Coronary artery (tissue), 2 donors: ENCODE measurements around the gene SMARCD2.
"Not testable (repeated sequence)": the region's sequence is repeated elsewhere in the genome, so short reads cannot be mapped to it uniquely, and the experiment has no call there.

Source experiments
- DNase-seq: peaks from one replicate; pipeline ENCODE4 v3.0.0-alpha.2; 2017; ENCODE audit warnings: low spot score
- H3K27ac ChIP-seq, 2 donors: fragments of 200-600 bp; sonication (generic); one replicate each; pipeline ENCODE4 v1.5.1; 2016 to 2019
- H3K4me3 ChIP-seq: fragments of 200-600 bp; sonication (generic); 2 replicates; pipeline ENCODE4 v1.5.1; 2016; ENCODE audit warnings: mild to moderate bottlenecking, moderate library complexity
- TF ChIP-seq, protein P1 (sequence below): fragments of 200-600 bp; sonication (generic); IDR thresholded peaks from one replicate; pipeline ENCODE4 v1.5.1; 2019; ENCODE audit warnings: antibody characterized with exemption

The SMARCD2 gene

DNA sequence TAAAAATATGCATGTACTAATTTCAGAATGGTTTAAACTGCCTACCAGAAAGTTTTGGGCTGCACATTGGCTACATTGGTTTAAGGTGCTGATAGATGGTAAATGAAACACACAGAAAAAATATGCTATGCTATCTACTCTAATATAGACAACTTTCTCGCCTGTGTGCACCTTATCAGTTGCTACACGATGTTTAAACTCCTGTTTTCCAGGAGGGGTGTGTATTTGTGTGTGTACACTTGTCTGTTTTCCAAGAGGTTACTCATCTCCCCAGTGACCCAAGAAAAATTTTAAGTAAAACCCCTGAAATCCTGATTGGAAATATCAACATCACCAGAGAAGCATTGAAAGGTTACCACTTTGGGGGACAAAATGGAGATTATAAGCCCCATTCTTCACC is 36.9 kb downstream of the SMARCD2 start:
- TF ChIP-seq, protein P1, sequence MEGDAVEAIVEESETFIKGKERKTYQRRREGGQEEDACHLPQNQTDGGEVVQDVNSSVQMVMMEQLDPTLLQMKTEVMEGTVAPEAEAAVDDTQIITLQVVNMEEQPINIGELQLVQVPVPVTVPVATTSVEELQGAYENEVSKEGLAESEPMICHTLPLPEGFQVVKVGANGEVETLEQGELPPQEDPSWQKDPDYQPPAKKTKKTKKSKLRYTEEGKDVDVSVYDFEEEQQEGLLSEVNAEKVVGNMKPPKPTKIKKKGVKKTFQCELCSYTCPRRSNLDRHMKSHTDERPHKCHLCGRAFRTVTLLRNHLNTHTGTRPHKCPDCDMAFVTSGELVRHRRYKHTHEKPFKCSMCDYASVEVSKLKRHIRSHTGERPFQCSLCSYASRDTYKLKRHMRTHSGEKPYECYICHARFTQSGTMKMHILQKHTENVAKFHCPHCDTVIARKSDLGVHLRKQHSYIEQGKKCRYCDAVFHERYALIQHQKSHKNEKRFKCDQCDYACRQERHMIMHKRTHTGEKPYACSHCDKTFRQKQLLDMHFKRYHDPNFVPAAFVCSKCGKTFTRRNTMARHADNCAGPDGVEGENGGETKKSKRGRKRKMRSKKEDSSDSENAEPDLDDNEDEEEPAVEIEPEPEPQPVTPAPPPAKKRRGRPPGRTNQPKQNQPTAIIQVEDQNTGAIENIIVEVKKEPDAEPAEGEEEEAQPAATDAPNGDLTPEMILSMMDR = no peak
- no peak for DNase-seq
- H3K27ac ChIP-seq = no peak overlapping the region
- H3K4me3 ChIP-seq = no peak overlapping the region

DNA sequence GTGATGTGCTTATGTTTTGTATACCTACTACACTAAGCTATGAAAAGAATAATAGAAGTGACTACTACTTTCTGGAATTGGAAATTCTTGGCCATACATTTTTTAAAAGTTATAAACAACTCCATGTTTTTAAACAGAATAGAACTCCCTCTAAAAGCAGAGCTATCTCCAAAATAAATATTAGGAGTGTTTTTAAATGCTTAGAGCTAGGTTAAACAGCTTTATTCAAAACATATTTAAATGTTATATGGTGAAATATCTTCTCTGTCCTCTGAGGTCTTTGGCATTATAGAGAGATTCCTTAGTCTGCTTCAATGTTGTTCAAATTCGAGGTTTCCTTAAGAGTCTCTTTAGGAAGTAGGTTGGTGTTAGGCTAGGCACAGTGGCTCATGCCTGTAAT is 38.2 kb downstream of the SMARCD2 start:
- Histone ChIP-seq H3K27ac (no peak overlapping the region), H3K4me3 (no peak overlapping the region)
- no peak for DNase-seq
- TF ChIP-seq, protein P1 = no peak

DNA sequence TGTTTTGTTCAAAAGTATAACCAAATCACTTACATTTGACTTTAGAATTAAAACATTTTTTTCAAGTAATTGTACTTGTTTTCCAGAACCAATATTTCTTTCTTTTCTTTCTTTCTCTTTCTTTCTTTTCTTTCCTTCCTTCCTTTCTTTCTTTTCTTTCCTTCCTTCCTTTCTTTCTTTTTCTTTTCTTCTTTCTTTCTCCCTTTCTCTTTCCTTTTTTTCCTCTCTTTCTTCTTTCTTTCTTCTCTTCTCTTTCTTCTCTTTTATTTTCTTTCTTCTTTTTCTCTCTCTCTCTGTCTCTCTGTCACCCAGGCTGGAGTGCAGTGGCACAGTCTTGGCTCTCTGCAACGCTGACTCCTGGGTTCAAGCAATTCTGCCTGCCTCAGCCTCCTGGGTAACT is 41.7 kb downstream of the SMARCD2 start:
- TF ChIP-seq, protein P1 = no peak

DNA sequence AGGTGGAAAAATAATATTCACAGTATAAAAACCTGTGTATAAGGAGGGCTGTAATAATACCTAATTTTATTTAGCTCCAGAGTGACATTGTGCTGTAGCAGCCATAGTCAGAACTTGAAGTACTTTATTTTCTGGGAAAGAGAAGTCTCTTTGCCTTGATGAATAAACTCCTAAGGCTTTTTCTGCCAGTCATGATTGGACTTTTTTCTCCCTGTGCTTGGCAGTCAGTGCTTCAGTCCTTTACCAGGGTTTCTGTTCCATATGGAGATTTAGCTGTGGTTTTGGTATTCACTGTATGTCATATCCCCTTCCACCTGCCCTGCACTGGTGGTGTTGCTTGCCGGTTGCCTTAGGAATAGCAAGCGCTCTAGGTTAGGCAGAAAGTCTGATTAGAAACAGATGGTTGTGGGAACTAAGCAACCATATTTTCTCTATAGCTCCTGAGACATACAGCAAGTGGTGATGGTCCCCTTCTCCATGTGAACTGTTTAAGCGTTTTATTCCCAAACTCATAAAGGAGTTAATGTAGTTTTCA is 43.8 kb downstream of the SMARCD2 start:
- Histone ChIP-seq H3K27ac (no peak overlapping the region), H3K4me3 (no peak overlapping the region)
- no peak for DNase-seq
- TF ChIP-seq, protein P1 = no peak

More for the DNA sequence above, 41.7 kb downstream of the SMARCD2 start:
- Histone ChIP-seq H3K27ac (no peak overlapping the region), H3K4me3 (no peak overlapping the region)
- DNase-seq = no peak

DNA sequence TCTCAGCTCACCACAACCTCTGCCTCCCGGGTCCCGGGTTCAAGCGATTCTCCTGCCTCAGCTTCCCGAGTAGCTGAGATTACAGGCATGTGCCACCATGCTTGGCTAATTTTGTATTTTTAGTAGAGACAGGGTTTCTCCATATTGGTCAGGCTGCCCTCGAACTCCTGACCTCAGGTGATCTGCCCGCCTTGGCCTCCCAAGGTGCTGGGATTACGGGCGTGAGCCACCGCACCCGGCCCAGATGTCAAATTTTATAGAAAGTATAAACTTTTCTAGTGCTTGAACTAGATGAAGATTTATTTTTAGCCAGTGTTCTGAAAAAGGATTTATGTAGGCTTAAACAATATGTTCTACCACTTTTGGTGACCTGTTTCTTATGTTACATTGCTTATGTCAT is 46.1 kb downstream of the SMARCD2 start:
- not testable (repeated sequence) for H3K27ac ChIP-seq, H3K4me3 ChIP-seq, DNase-seq

DNA sequence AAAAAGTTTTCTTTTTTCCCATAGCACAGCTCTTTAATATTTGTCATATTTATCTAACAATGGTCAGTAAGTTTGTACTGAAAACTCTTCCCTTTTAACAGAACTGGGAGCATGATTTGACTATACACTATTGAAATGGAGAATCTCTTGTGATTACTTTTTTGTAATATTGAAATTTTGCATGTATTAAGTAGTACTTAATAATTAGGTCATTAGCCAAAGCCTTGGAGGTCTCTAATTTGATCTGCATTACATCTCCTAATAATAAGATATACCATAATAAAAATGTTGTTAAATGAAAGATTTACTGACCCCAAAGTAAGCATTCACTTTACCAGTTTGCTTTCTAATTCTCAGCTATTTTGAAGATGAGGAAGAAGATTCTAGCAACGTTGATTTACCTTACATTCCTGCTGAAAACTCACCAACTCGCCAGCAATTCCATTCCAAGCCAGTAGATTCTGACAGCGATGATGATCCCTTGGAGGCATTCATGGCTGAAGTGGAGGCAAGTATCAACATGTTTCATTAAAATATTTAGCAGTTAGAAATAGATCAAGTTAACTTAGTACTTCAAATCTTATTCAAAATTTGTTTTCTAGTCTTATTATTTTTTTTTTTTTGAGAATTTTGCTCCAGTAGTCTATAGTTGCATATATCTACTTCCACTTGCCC is 50.3 kb downstream of the SMARCD2 start:
- no peak for DNase-seq
- H3K27ac ChIP-seq = no peak overlapping the region
- H3K4me3 ChIP-seq = no peak overlapping the region
- TF ChIP-seq, protein P1 = no peak

DNA sequence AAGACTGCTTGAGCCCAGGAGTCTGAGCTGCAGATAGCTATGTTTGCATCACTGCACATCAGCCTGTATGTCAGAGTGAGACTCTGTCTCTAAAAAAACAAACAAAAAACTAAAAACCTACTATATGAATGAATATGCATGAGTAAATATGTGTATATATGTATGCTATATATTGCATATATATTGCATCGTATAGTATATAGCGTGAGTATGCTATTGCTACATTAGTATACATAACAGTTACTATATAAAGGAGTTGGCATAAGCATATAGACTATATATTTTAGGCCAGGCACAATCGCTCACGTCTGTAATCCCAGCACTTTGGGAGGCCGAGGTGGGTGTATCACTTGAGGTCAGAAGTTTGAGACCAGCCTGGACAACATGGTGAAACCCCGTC is 52.4 kb downstream of the SMARCD2 start:
- TF ChIP-seq, protein P1 = no peak
- H3K27ac ChIP-seq = no peak overlapping the region
- no peak for DNase-seq
- no peak overlapping the region for H3K4me3 ChIP-seq
